Vagina (tissue), 2 donors: ENCODE measurements around the gene LDLRAD4. TPM values are rescaled to one million over a fixed set of nuclear protein-coding genes. Genes with fewer than 3 reads are reported as not detected.

Source experiments
- DNase-seq, 2 donors: peaks; one replicate each; pipeline ENCODE4 v3.0.0-alpha.2; 2017; ENCODE audit errors: extremely low spot score in 2 of 2
- H3K27ac ChIP-seq: fragments of 200-600 bp; sonication (generic); one replicate; pipeline ENCODE4 v1.5.1; 2019
- H3K27me3 ChIP-seq: fragments of 200-600 bp; sonication (generic); one replicate; pipeline ENCODE4 v1.5.1; 2019
- H3K36me3 ChIP-seq, 2 donors: fragments of 200-600 bp; sonication (generic); one replicate each; pipeline ENCODE4 v1.5.1; 2017 to 2019
- H3K4me1 ChIP-seq: fragments of 200-600 bp; sonication (generic); one replicate; pipeline ENCODE4 v1.5.1; 2019
- H3K4me3 ChIP-seq, 2 donors: fragments of 200-600 bp; sonication (generic); 1 replicate in 1 of 2; 2 replicates in 1 of 2; pipeline ENCODE4 v1.5.1; 2016 to 2019
- H3K9me3 ChIP-seq: fragments of 200-600 bp; sonication (generic); one replicate; pipeline ENCODE4 v1.5.1; 2019
- POLR2A ChIP-seq, 2 donors: fragments of 450-650 bp; IDR thresholded peaks; one replicate each; pipeline ENCODE4 v1.6.1; 2017; ENCODE audit warnings: antibody characterized with exemption in 2 of 2, mild to moderate bottlenecking in 2 of 2, moderate library complexity in 2 of 2
- POLR2AphosphoS5 ChIP-seq, 2 donors: sonication (generic); formaldehyde crosslinking; IDR thresholded peaks; one replicate each; pipeline ENCODE4 v1.9.0; 2017; ENCODE audit warnings: antibody characterized with exemption in 2 of 2, mild to moderate bottlenecking in 2 of 2, low read depth in 1 of 2; ENCODE audit not compliant: insufficient read depth in 1 of 2
- intact Hi-C: fragments of 100-400 bp; cut with DNase I; formaldehyde crosslinking; loops from one replicate; pipeline ENCODE4 v1.15.1; 2023
- total RNA-seq: library from RNA; depleted of rRNA; stranded (reverse); fragments of >200 nt; gene quantifications from one replicate; pipeline ENCODE4 v1.2.3, GENCODE V29; 2016
- TF ChIP-seq, protein P1 (sequence below), 3 experiments: fragments of 450-650 bp in 2 of 3; fragments of 200-600 bp in 1 of 3; sonication (generic) in 1 of 3; IDR thresholded peaks; one replicate each; pipeline ENCODE4 v1.5.1; 2017 to 2019; ENCODE audit warnings: antibody characterized with exemption in 3 of 3, mild to moderate bottlenecking in 2 of 3, moderate library complexity in 2 of 3

LDLRAD4 gene
- total RNA-seq, 1 donor from 2014 or later: 24.3 TPM

DNA sequence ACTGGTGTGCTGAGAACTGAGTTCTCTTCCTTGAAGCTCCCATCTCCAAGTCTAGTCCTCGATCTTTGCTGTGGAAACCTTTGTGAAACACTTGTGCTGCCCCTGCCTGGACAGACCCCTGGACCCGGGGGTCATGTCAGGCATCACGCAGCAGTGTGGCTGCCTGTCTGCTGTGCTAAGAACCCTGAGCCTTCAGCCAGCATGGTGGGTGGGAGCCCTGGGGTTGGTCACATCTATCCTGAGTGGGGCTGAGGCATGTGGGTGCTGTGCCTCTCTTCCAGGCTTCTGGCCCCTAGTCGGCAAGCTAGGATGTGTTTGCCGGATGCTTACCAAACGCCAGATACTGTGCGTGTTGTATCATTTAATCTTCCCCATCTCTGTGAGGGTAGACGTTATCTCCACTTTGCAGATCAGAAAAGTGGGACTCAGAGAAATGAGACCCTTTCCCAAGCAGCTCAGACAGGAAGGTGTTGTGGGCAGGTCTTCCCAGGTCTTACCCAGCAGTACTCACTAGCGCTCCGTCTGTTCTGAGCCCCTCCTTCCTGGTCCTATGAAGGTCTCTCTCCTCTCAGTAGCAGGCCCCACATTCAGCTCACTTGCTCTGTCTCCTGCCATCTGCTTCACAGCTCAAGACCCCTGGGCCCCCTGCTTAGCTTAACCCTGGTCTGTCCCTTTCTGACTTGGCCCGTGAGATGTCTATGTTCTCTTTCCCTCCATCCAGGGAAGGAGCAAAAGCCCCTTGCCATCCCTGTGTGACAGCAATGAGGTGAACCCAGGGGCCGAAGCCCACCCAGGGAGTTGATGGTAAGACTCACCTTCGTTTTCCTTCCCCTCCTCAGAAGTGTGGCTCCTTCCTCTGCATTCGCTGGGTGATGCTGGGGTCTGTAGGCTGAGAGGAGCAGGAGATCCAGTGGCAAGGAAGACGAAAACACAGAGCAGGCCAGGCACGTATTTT lies 265.0 kb downstream of the LDLRAD4 start:
- no peak overlapping the region for H3K4me3 ChIP-seq
- no peaks in the 10 kb centered on the region for H3K36me3 ChIP-seq
- no peak overlapping the region for H3K27ac ChIP-seq
- no peak for DNase-seq
- no peaks in the 10 kb centered on the region for H3K9me3 ChIP-seq
- no peaks in the 10 kb centered on the region for H3K27me3 ChIP-seq
- intact Hi-C loops: no loop called here
- no peak for TF ChIP-seq POLR2A (IDR thresholded peaks at IDR 0.05)
- no peak for TF ChIP-seq POLR2AphosphoS5 (IDR thresholded peaks at IDR 0.05; ENCODE audit: insufficient read depth in 1 of 2, low read depth in 1 of 2)
- TF ChIP-seq, protein P1, sequence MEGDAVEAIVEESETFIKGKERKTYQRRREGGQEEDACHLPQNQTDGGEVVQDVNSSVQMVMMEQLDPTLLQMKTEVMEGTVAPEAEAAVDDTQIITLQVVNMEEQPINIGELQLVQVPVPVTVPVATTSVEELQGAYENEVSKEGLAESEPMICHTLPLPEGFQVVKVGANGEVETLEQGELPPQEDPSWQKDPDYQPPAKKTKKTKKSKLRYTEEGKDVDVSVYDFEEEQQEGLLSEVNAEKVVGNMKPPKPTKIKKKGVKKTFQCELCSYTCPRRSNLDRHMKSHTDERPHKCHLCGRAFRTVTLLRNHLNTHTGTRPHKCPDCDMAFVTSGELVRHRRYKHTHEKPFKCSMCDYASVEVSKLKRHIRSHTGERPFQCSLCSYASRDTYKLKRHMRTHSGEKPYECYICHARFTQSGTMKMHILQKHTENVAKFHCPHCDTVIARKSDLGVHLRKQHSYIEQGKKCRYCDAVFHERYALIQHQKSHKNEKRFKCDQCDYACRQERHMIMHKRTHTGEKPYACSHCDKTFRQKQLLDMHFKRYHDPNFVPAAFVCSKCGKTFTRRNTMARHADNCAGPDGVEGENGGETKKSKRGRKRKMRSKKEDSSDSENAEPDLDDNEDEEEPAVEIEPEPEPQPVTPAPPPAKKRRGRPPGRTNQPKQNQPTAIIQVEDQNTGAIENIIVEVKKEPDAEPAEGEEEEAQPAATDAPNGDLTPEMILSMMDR (IDR thresholded peaks at IDR 0.05): no peak
- H3K4me1 ChIP-seq: peaks cover 18% of the 10 kb centered on the region

DNA sequence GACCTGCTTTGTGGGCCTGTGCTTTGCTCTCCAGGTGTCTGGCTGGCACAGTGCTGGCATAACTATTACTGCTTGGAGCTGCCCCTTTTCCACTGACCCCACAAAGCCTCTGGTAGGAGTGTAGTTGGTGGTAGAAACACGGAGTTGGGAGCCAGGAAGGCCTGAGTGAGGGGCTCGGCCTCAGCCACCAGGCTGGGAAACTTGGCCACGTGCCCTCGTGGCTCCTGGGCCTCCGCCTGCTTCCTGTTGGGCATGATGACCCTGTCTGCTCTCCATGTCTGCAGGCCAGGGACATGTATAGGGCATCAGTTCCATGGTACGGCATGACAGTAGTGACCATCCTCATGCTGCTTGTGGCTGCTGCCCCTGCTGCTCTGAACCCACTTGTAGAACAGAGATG lies 266.6 kb downstream of the LDLRAD4 start:
- H3K27ac ChIP-seq: no peak overlapping the region
- TF ChIP-seq POLR2AphosphoS5 (IDR thresholded peaks at IDR 0.05; ENCODE audit: insufficient read depth in 1 of 2, low read depth in 1 of 2): no peak
- TF ChIP-seq, protein P1 (IDR thresholded peaks at IDR 0.05): no peak
- TF ChIP-seq POLR2A (IDR thresholded peaks at IDR 0.05): no peak
- no peaks in the 10 kb centered on the region for H3K36me3 ChIP-seq
- intact Hi-C loops: no loop called here
- H3K4me1 ChIP-seq: peaks cover 18% of the 10 kb centered on the region
- no peak for DNase-seq
- H3K27me3 ChIP-seq: no peaks in the 10 kb centered on the region
- H3K9me3 ChIP-seq: no peaks in the 10 kb centered on the region
- no peak overlapping the region for H3K4me3 ChIP-seq

DNA sequence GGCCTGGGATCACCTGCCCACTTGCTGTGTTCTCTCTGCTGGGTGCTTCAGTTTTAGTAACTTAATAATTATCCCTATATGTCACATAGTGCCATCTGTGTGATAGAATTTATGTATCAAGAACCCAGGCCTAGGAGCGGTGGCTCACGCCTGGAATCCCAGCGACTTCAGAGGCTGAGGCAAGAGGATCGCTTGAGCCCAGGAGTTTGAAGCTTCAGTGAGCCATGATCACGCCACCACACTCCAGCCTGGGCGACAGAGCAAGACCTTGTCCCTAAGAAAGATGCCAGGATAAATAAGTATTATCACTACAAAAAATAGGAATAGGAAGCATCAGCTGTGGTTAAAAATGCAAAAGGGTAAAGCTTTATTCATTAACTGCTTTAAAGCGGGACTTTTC lies 267.0 kb downstream of the LDLRAD4 start:
- TF ChIP-seq, protein P1 (IDR thresholded peaks at IDR 0.05): no peak
- no peak for TF ChIP-seq POLR2AphosphoS5 (IDR thresholded peaks at IDR 0.05; ENCODE audit: insufficient read depth in 1 of 2, low read depth in 1 of 2)
- TF ChIP-seq POLR2A (IDR thresholded peaks at IDR 0.05): no peak
- Histone ChIP-seq H3K27ac (no peak overlapping the region), H3K36me3 (no peaks in the 10 kb centered on the region), H3K27me3 (no peaks in the 10 kb centered on the region), H3K4me3 (no peak overlapping the region), H3K4me1 (peaks cover 14% of the 10 kb centered on the region), H3K9me3 (no peaks in the 10 kb centered on the region)
- no peak for DNase-seq
- intact Hi-C loops: no loop called here

DNA sequence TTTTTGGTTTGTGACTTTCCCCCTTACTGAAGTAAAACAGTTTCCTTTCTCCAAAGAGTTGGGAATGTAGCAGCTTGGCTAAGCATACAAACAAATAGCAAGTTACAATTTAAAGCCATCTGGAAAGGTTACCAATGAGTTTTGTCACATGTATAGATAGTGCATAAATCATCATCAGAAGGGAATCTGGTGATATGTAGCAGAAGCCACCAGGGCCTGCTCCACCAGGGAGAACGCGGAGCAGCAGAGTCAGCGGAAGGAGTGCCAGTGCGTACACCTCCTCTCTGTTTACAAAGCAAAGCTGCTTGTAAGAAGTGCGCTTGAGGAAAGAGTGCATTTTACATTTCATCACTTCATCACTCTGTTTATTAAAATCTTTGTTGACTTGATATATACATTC lies 267.7 kb downstream of the LDLRAD4 start:
- Histone ChIP-seq H3K27ac (no peak overlapping the region), H3K36me3 (no peaks in the 10 kb centered on the region), H3K9me3 (no peaks in the 10 kb centered on the region), H3K27me3 (no peaks in the 10 kb centered on the region), H3K4me3 (no peak overlapping the region), H3K4me1 (peaks cover 7% of the 10 kb centered on the region)
- TF ChIP-seq POLR2A (IDR thresholded peaks at IDR 0.05) (no peak), POLR2AphosphoS5 (IDR thresholded peaks at IDR 0.05; ENCODE audit: insufficient read depth in 1 of 2, low read depth in 1 of 2) (no peak)
- TF ChIP-seq, protein P1 (IDR thresholded peaks at IDR 0.05): no peak
- DNase-seq: no peak
- intact Hi-C loops: no loop called here

DNA sequence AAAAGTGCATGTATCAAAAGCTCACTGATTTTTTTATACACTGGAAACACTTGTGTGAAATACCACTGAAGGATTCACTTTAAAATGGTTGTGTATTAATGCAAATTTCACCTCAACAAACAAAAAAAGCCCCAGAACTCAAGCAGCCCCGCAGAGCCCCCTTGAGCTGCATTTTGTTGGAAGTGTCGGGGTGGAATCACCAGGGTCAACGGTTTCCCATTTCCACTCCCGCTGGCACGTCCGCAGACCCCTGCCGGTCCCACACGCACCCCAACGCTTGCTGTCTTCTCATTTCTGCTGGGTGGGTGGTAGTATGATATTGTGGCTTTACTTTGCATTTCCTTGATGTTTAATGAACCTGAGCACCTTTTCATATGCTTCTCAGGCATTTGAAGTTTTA lies 268.1 kb downstream of the LDLRAD4 start:
- intact Hi-C loops: no loop called here
- Histone ChIP-seq H3K27me3 (no peaks in the 10 kb centered on the region), H3K4me3 (no peak overlapping the region), H3K4me1 (peaks cover 5% of the 10 kb centered on the region), H3K36me3 (no peaks in the 10 kb centered on the region), H3K27ac (no peak overlapping the region), H3K9me3 (no peaks in the 10 kb centered on the region)
- no peak for DNase-seq
- TF ChIP-seq, protein P1 (IDR thresholded peaks at IDR 0.05): no peak
- TF ChIP-seq POLR2A (IDR thresholded peaks at IDR 0.05) (no peak), POLR2AphosphoS5 (IDR thresholded peaks at IDR 0.05; ENCODE audit: insufficient read depth in 1 of 2, low read depth in 1 of 2) (no peak)
